IMR-90 (cell line): ENCODE measurements around the gene MRM1. TPM values are rescaled to one million over a fixed set of nuclear protein-coding genes. Genes with fewer than 3 reads are reported as not detected.

Source experiments
- ATAC-seq: fragments of 200-7000 bp; cut with Tn5 transposase; 2 replicates; pipeline ENCODE4 v1.9.1; 2020; ENCODE audit warnings: low read depth, mild to moderate bottlenecking, moderate library complexity
- BruUV-seq: library from RNA; stranded (reverse); fragments of 400-500 nt; replicated peaks from 2 replicates; lab custom pipeline; 2021; lab: Mats Ljungman, UMichigan
- CTCF ChIA-PET: fragments of 300-600 bp; formaldehyde crosslinking; extraction: SDS; loops from one replicate; lab custom pipeline; 2021; ENCODE audit warnings: antibody characterized with exemption; lab: Yijun Ruan, JAX
- POLR2A ChIA-PET: fragments of 300-600 bp; sonication (Branson Sonifier 250); formaldehyde crosslinking; loops from one replicate; lab custom pipeline; 2022; ENCODE audit warnings: antibody characterized with exemption; ENCODE audit not compliant: unreplicated experiment; lab: Charles Lee
- DNase-seq: peaks from one replicate; pipeline ENCODE4 v3.0.0; 2013
- H2AFZ ChIP-seq: replicated peaks from 2 replicates; pipeline ENCODE3; 2013; ENCODE audit warnings: low read length, mild to moderate bottlenecking; ENCODE audit not compliant: poor library complexity
- H2AK5ac ChIP-seq: 2 replicates; pipeline ENCODE4 v1.6.1; 2013; ENCODE audit warnings: low read depth, low read length, inconsistent platforms
- H2AK9ac ChIP-seq: replicated peaks from 2 replicates; pipeline ENCODE3; 2013; ENCODE audit warnings: mild to moderate bottlenecking, low read depth, low read length, moderate library complexity; ENCODE audit not compliant: poor library complexity
- H2BK120ac ChIP-seq: 2 replicates; pipeline ENCODE4 v1.6.1; 2013; ENCODE audit warnings: low read depth, low read length, inconsistent platforms
- H2BK15ac ChIP-seq: 3 replicates; pipeline ENCODE4 v1.6.1; 2013; ENCODE audit warnings: low read depth, low read length, inconsistent platforms
- H2BK20ac ChIP-seq: 2 replicates; pipeline ENCODE4 v1.6.1; 2013; ENCODE audit warnings: low read depth, mild to moderate bottlenecking, inconsistent platforms, low read length, moderate library complexity
- H2BK5ac ChIP-seq: 2 replicates; pipeline ENCODE4 v1.6.1; 2013; ENCODE audit warnings: mild to moderate bottlenecking, low read depth, low read length, inconsistent platforms; ENCODE audit not compliant: poor library complexity, severe bottlenecking
- H3K14ac ChIP-seq: replicated peaks from 2 replicates; pipeline ENCODE4 v1.6.1; 2013; ENCODE audit warnings: low read depth, low read length, inconsistent platforms
- H3K18ac ChIP-seq: 2 replicates; pipeline ENCODE4 v1.6.1; 2013; ENCODE audit warnings: low read depth, low read length, control low read depth
- H3K23ac ChIP-seq: 2 replicates; pipeline ENCODE4 v1.6.1; 2013; ENCODE audit warnings: low read depth, low read length, inconsistent platforms
- H3K27ac ChIP-seq: 2 replicates; pipeline ENCODE4 v1.5.1; 2013; ENCODE audit warnings: mild to moderate bottlenecking, control low read depth, low read length; ENCODE audit not compliant: insufficient read depth
- H3K27me3 ChIP-seq: 2 replicates; pipeline ENCODE4 v1.6.1; 2013; ENCODE audit warnings: low read length; ENCODE audit not compliant: control insufficient read depth, insufficient read depth
- H3K36me3 ChIP-seq: 2 replicates; pipeline ENCODE4 v1.6.1; 2013; ENCODE audit warnings: low read length, mixed read lengths; ENCODE audit not compliant: control insufficient read depth, insufficient read depth
- H3K4ac ChIP-seq: 2 replicates; pipeline ENCODE4 v1.6.1; 2013; ENCODE audit warnings: low read depth, low read length, inconsistent platforms
- H3K4me1 ChIP-seq: 2 replicates; pipeline ENCODE4 v1.6.1; 2013; ENCODE audit warnings: low read length, mixed read lengths; ENCODE audit not compliant: control insufficient read depth, insufficient read depth
- H3K4me2 ChIP-seq: 2 replicates; pipeline ENCODE4 v1.6.1; 2013; ENCODE audit warnings: low read depth, mild to moderate bottlenecking, control low read depth, low read length, moderate library complexity
- H3K4me3 ChIP-seq: 2 replicates; pipeline ENCODE4 v1.5.1; 2013; ENCODE audit warnings: low read depth, mild to moderate bottlenecking, control low read depth, low read length, moderate library complexity; ENCODE audit not compliant: insufficient read depth
- H3K56ac ChIP-seq: 2 replicates; pipeline ENCODE4 v1.6.1; 2013; ENCODE audit warnings: low read length, inconsistent platforms; ENCODE audit not compliant: insufficient read depth; ENCODE audit errors: extremely low read depth
- H3K79me1 ChIP-seq, 2 experiments: 2 replicates each; pipeline ENCODE4 v1.6.1; 2013; ENCODE audit warnings: low read length in 2 of 2, inconsistent platforms in 1 of 2, low read depth in 1 of 2
- H3K9ac ChIP-seq: 2 replicates; pipeline ENCODE4 v1.6.1; 2013; ENCODE audit warnings: low read depth, low read length, control low read depth
- H3K9me1 ChIP-seq: 2 replicates; pipeline ENCODE4 v1.6.1; 2013; ENCODE audit warnings: low read length, inconsistent platforms; ENCODE audit not compliant: insufficient read depth
- H3K9me3 ChIP-seq: 2 replicates; pipeline ENCODE4 v1.6.1; 2013; ENCODE audit warnings: low read length; ENCODE audit not compliant: control insufficient read depth, insufficient read depth
- H4K20me1 ChIP-seq: 2 replicates; pipeline ENCODE4 v1.6.1; 2013; ENCODE audit warnings: low read length, inconsistent platforms; ENCODE audit not compliant: insufficient read depth
- H4K5ac ChIP-seq: 2 replicates; pipeline ENCODE4 v1.6.1; 2013; ENCODE audit warnings: mild to moderate bottlenecking, low read depth, low read length, control low read depth
- H4K8ac ChIP-seq, 2 experiments: 2 replicates each; pipeline ENCODE4 v1.6.1; 2013; ENCODE audit warnings: low read depth in 2 of 2, low read length in 2 of 2, control low read depth in 1 of 2, inconsistent platforms in 1 of 2
- H4K91ac ChIP-seq: 2 replicates; pipeline ENCODE4 v1.6.1; 2013; ENCODE audit warnings: low read depth, low read length, inconsistent platforms; ENCODE audit not compliant: insufficient read depth
- BHLHE40 ChIP-seq: fragments of 150-350 bp; IDR thresholded peaks from 2 replicates; pipeline ENCODE4 v1.6.1; 2016; ENCODE audit warnings: mild to moderate bottlenecking, low read depth, low read length
- CHD1 ChIP-seq: IDR thresholded peaks from 2 replicates; pipeline ENCODE4 v1.6.1; 2012; ENCODE audit warnings: low read depth, low read length, improper control_type of control experiment
- FOS ChIP-seq: fragments of 150-350 bp; IDR thresholded peaks from 2 replicates; pipeline ENCODE4 v1.6.1; 2016; ENCODE audit warnings: low read depth, low read length
- MAFK ChIP-seq: IDR thresholded peaks from 2 replicates; pipeline ENCODE4 v1.6.1; 2012; ENCODE audit warnings: low read depth, low read length, improper control_type of control experiment
- MAZ ChIP-seq: IDR thresholded peaks from 2 replicates; pipeline ENCODE4 v1.6.1; 2012; ENCODE audit warnings: low read depth, mild to moderate bottlenecking, low read length, improper control_type of control experiment, moderate library complexity, borderline replicate concordance
- NFE2L2 ChIP-seq: fragments of 150-350 bp; IDR thresholded peaks from 2 replicates; pipeline ENCODE4 v1.6.1; 2016; ENCODE audit warnings: low read depth, mild to moderate bottlenecking, low read length
- USF2 ChIP-seq: fragments of 150-350 bp; IDR thresholded peaks from 2 replicates; pipeline ENCODE4 v1.6.1; 2017; ENCODE audit warnings: mild to moderate bottlenecking, antibody characterized with exemption, low read length, low read depth
- WGBS, 2 experiments: methylation state at CpG; one replicate each; pipeline versions ENCODE4 v1.1.5 to v1.1.7; 2013; ENCODE audit warnings: missing lambda C conversion rate in 2 of 2; ENCODE audit not compliant: insufficient read length in 1 of 2; ENCODE audit errors: extremely low coverage in 2 of 2; 5-methylcytosine and 5-hydroxymethylcytosine counted together
- dilution Hi-C: fragments of 300-500 bp; cut with HindIII; formaldehyde crosslinking; loops from one replicate; pipeline ENCODE4 v1.14.3; 2018; ENCODE audit warnings: low sequenced_read_pairs; ENCODE audit not compliant: unreplicated experiment
- in situ Hi-C: fragments of 300-500 bp; cut with MboI; formaldehyde crosslinking; loops from 3 replicates; pipeline ENCODE4 v1.14.3; 2019; ENCODE audit warnings: low sequenced_read_pairs, inconsistent platforms, mixed read lengths
- intact Hi-C: fragments of 100-400 bp; cut with micrococcal nuclease; formaldehyde crosslinking; loops from 2 replicates; pipeline ENCODE4 v1.10.0; 2022
- polyA plus RNA-seq, 3 experiments: library from polyadenylated mRNA; depleted of rRNA; stranded (reverse); fragments of >200 nt; gene quantifications; 2 replicates each; pipeline ENCODE4 v1.2.3, GENCODE V29; 2012; ENCODE audit warnings: low replicate concordance in 1 of 3
- total RNA-seq: library from RNA; depleted of rRNA; stranded (reverse); fragments of >200 nt; gene quantifications from 2 replicates; pipeline ENCODE4 v1.2.3, GENCODE V29; 2012
- TF ChIP-seq, protein P1 (sequence below): conservative IDR thresholded peaks from 2 replicates; pipeline ENCODE4 v1.5.1; 2012; ENCODE audit warnings: mild to moderate bottlenecking, low read depth, low read length, improper control_type of control experiment

Gene MRM1
- total and polyA plus RNA-seq, 2 of the 4 experiments (the other 2 are of a cell fraction) = 2.2 to 5.3 TPM

- H4K5ac ChIP-seq = no peak overlapping the region
- no peak overlapping the region for H2BK120ac ChIP-seq
- no peak overlapping the region for H3K23ac ChIP-seq
- H2BK20ac ChIP-seq = no peak overlapping the region
- no peaks in the 10 kb centered on the region for H3K9me3 ChIP-seq
- no peak overlapping the region for H3K4me3 ChIP-seq
- no peak overlapping the region for H2BK15ac ChIP-seq
- H3K14ac ChIP-seq = no peak overlapping the region
- no peak overlapping the region for H3K4ac ChIP-seq
- no peak overlapping the region for H3K18ac ChIP-seq
- no peak for DNase-seq
- CTCF ChIA-PET = no interaction called here
- H3K27me3 ChIP-seq = no peaks in the 10 kb centered on the region
- H2AK9ac ChIP-seq = no peak overlapping the region
- no peaks in the 10 kb centered on the region; a peak in 1 of 4 replicates for H3K79me1 ChIP-seq
- peaks cover 12% of the 10 kb centered on the region; the same call in 1 of the 2 replicates for H3K9me1 ChIP-seq
- BruUV-seq = no TSS peak
- in situ Hi-C loops = no loop called here
- H2AK5ac ChIP-seq = no peak overlapping the region
- no peak overlapping the region for H2BK5ac ChIP-seq
- H3K4me1 ChIP-seq = no peaks in the 10 kb centered on the region
- TF ChIP-seq CHD1 (no peak), MAZ (no peak), NFE2L2 (no peak), FOS (no peak), BHLHE40 (no peak), USF2 (no peak), MAFK (no peak)
- TF ChIP-seq, protein P1, sequence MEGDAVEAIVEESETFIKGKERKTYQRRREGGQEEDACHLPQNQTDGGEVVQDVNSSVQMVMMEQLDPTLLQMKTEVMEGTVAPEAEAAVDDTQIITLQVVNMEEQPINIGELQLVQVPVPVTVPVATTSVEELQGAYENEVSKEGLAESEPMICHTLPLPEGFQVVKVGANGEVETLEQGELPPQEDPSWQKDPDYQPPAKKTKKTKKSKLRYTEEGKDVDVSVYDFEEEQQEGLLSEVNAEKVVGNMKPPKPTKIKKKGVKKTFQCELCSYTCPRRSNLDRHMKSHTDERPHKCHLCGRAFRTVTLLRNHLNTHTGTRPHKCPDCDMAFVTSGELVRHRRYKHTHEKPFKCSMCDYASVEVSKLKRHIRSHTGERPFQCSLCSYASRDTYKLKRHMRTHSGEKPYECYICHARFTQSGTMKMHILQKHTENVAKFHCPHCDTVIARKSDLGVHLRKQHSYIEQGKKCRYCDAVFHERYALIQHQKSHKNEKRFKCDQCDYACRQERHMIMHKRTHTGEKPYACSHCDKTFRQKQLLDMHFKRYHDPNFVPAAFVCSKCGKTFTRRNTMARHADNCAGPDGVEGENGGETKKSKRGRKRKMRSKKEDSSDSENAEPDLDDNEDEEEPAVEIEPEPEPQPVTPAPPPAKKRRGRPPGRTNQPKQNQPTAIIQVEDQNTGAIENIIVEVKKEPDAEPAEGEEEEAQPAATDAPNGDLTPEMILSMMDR = no peak
- 17% methylated on average over 1 of the region's 3 CpGs; no CpG with 5 or more reads in 1 of the 2 experiments for WGBS, 2 experiments
- intact Hi-C loops = no loop called here
- no peak overlapping the region for H3K56ac ChIP-seq
- H4K20me1 ChIP-seq = peaks cover 13% of the 10 kb centered on the region
- no peak overlapping the region for H4K91ac ChIP-seq
- H3K9ac ChIP-seq = no peak overlapping the region
- no peak overlapping the region for H3K27ac ChIP-seq
- dilution Hi-C loops = no loop called here
- no peak overlapping the region for H3K4me2 ChIP-seq
- no peak overlapping the region for H2AFZ ChIP-seq
- no peak for ATAC-seq
- POLR2A ChIA-PET = no interaction called here
- no peak overlapping the region for H4K8ac ChIP-seq
- H3K36me3 ChIP-seq = peaks cover 1% of the 10 kb centered on the region; the same call in 1 of the 2 replicates
Observed at GRCh38 chr17:36612323-36612722, 10.9 kb downstream of the MRM1 start.
